ENCODE measurements around the gene AKR1C3.
"Not testable (repeated sequence)": the region's sequence is repeated elsewhere in the genome, so short reads cannot be mapped to it uniquely, and the experiment has no call there.

The AKR1C3 gene

GRCh38 chr10:5073659-5074058 is 20.6 kb upstream of the AKR1C3 start:
- no peak for DNase-seq
- TF ChIP-seq GATA1 (IDR thresholded peaks at IDR 0.05; ENCODE audit: low read depth, low read length): no peak
- TF ChIP-seq POLR2A (IDR thresholded peaks at IDR 0.05; ENCODE audit: low read length): no peak

GRCh38 chr10:5076615-5077014 is 17.6 kb upstream of the AKR1C3 start:
- TF ChIP-seq GATA1 (IDR thresholded peaks at IDR 0.05; ENCODE audit: low read depth, low read length) (no peak), POLR2A (IDR thresholded peaks at IDR 0.05; ENCODE audit: low read length) (no peak)
- no peak for DNase-seq

- TF ChIP-seq POLR2A (IDR thresholded peaks at IDR 0.05; ENCODE audit: low read length) (no peak), GATA1 (IDR thresholded peaks at IDR 0.05; ENCODE audit: low read depth, low read length) (no peak)
- DNase-seq: peak; percentile 66 to 68
Measured at GRCh38 chr10:5078547-5079180, 15.6 kb upstream of the AKR1C3 start.

- DNase-seq: no peak
- TF ChIP-seq GATA1 (IDR thresholded peaks at IDR 0.05; ENCODE audit: low read depth, low read length) (no peak), POLR2A (IDR thresholded peaks at IDR 0.05; ENCODE audit: low read length) (no peak)
Measured at GRCh38 chr10:5079306-5079830, 14.8 kb upstream of the AKR1C3 start.

- no peak for DNase-seq
- TF ChIP-seq POLR2A (IDR thresholded peaks at IDR 0.05; ENCODE audit: low read length) (no peak), GATA1 (IDR thresholded peaks at IDR 0.05; ENCODE audit: low read depth, low read length) (no peak)
Measured at GRCh38 chr10:5079836-5080235, 14.4 kb upstream of the AKR1C3 start.

- DNase-seq: no peak
- TF ChIP-seq GATA1 (IDR thresholded peaks at IDR 0.05; ENCODE audit: low read depth, low read length) (no peak), POLR2A (IDR thresholded peaks at IDR 0.05; ENCODE audit: low read length) (no peak)
Measured at GRCh38 chr10:5081091-5081490, 13.1 kb upstream of the AKR1C3 start.

- no peak for TF ChIP-seq GATA1 (IDR thresholded peaks at IDR 0.05; ENCODE audit: low read depth, low read length)
- no peak for TF ChIP-seq POLR2A (IDR thresholded peaks at IDR 0.05; ENCODE audit: low read length)
- DNase-seq: no peak
Measured at GRCh38 chr10:5088703-5089261, 5.4 kb upstream of the AKR1C3 start.

- TF ChIP-seq GATA1 (IDR thresholded peaks at IDR 0.05; ENCODE audit: low read depth, low read length): no peak
- no peak for TF ChIP-seq POLR2A (IDR thresholded peaks at IDR 0.05; ENCODE audit: low read length)
- DNase-seq: peak; percentile 43 to 47
Measured at GRCh38 chr10:5089865-5090264, 4.3 kb upstream of the AKR1C3 start.

- DNase-seq: no peak
- TF ChIP-seq GATA1 (IDR thresholded peaks at IDR 0.05; ENCODE audit: low read depth, low read length): no peak
- no peak for TF ChIP-seq POLR2A (IDR thresholded peaks at IDR 0.05; ENCODE audit: low read length)
Measured at GRCh38 chr10:5090551-5090950, 3.7 kb upstream of the AKR1C3 start.

- no peak for DNase-seq
Measured at GRCh38 chr10:5091196-5091595, 3.0 kb upstream of the AKR1C3 start.

GRCh38 chr10:5092375-5092774 is 1.8 kb upstream of the AKR1C3 start:
- TF ChIP-seq POLR2A (IDR thresholded peaks at IDR 0.05; ENCODE audit: low read length) (no peak), GATA1 (IDR thresholded peaks at IDR 0.05; ENCODE audit: low read depth, low read length) (no peak)
- no peak for DNase-seq

More at GRCh38 chr10:5091196-5091595, 3.0 kb upstream of the AKR1C3 start:
- TF ChIP-seq POLR2A (IDR thresholded peaks at IDR 0.05; ENCODE audit: low read length): no peak
- TF ChIP-seq GATA1 (IDR thresholded peaks at IDR 0.05; ENCODE audit: low read depth, low read length): no peak

- no peak for DNase-seq
- no peak for TF ChIP-seq GATA1 (IDR thresholded peaks at IDR 0.05; ENCODE audit: low read depth, low read length)
- no peak for TF ChIP-seq POLR2A (IDR thresholded peaks at IDR 0.05; ENCODE audit: low read length)
Measured at GRCh38 chr10:5092848-5093790, 1.1 kb upstream of the AKR1C3 start.

GRCh38 chr10:5095687-5096086 is 1.5 kb downstream of the AKR1C3 start:
- no peak for DNase-seq
- TF ChIP-seq GATA1 (IDR thresholded peaks at IDR 0.05; ENCODE audit: low read depth, low read length) (no peak), POLR2A (IDR thresholded peaks at IDR 0.05; ENCODE audit: low read length) (no peak)

GRCh38 chr10:5096108-5096507 is 1.9 kb downstream of the AKR1C3 start:
- DNase-seq: no peak
- TF ChIP-seq POLR2A (IDR thresholded peaks at IDR 0.05; ENCODE audit: low read length) (no peak), GATA1 (IDR thresholded peaks at IDR 0.05; ENCODE audit: low read depth, low read length) (no peak)

GRCh38 chr10:5102479-5102878 is 8.3 kb downstream of the AKR1C3 start:
- DNase-seq: not testable (repeated sequence)
